HUDEP-2 (cell line): ENCODE results near the gene PLEKHO1.

Experiments
- DNase-seq, 76 experiments: peaks; one replicate each; lab custom pipeline; 2025; ENCODE audit not compliant: unreplicated experiment in 76 of 76; lab: John Stamatoyannopoulos, UW

The PLEKHO1 gene

DNA sequence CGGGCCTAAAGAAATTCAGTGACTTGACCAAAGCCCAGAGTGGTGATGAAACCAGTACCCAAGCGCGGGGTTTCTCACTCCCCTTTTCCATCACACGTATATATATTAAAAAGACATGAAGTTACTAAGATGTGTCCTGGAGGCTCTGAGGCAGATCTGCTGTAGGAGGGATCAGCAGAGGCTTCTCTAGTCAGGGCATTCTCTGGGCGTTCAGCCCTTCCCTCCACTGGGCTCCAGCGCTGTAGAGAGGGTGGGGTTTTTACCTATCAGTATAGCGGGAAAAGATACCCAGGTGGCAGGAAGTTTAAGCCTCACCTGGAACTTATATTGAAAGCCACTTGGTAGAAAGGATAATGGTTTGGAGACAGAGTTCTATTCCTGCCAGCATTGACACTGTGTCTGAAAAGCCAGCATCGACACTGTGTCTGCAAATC lies 862 bp upstream of the PLEKHO1 start:
- no peak for DNase-seq

GRCh38 chr1:150150133-150151021 lies 661 bp downstream of the PLEKHO1 start:
- DNase-seq = peak in 1 of 76 experiments; percentile 10

- DNase-seq = no peak
Measured at GRCh38 chr1:150151291-150152181, 1.8 kb downstream of the PLEKHO1 start.

DNA sequence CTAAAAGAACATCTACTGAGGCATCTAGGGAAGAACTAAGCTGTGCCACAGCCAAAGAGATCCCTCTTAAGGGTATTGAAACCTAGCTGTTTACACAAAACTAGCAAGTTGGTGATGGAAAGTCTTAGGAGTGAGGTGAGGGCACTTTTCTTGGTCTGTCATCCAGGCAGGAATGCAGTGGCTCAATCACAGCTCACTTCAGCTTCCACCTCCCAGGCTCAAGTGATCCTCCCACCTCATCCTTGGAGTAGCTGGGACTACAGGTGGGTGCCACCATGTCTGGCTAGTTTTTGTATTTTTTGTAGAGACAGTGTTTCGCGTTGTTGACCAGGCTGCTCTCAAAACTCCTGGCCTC lies 2.4 kb downstream of the PLEKHO1 start:
- DNase-seq = no peak

DNA sequence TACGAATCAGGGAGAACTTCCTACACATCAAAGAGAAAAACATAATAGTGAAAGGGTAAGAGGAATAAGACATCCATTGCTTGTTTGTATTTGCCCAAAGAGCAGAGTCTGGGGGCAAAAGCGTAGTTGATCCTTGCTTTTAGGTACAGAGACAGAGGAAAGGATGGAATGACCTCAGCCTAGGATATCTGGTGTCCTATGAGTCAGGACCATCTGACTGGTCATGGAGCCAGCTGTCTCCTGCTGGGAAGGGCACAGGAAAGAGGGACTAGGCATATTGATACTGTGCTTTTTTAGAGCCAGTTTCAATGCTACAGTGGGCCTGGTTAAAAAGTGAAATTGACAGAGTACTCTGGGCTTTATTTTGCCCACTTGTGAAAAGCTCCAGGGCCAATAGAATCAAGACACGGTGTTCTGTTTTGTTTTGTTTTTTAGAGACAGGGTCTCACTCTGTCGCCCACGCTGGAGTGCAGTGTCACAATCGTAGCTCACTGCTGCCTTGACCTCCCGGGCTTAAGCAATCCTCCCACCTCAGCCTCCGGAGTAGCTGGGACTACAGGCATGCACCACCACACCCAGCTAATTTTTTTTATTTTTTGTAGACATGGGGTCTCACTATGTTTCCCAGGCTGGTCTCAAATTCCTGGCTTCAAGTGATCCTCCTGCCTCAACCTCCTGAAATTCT lies 3.2 kb downstream of the PLEKHO1 start:
- DNase-seq = no peak

DNA sequence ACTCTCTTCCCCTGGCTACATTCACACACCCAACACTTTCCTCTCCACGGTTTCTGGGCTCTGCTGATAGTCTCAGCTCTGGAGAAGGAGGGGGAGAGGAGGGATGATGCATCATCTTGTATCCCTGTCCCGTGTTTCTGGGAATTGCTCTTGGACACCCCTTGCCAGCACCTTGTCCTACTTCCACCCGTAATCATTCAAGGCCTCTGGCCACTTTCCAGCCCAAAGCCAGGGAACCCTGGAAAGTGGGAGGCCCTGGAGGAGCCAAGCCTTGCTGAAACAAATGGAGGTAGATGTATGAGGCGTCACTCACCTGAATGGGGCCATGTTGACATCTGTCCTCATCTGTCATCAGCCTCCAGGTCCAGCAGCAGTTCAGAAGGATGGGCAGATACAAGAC lies 4.4 kb downstream of the PLEKHO1 start:
- DNase-seq = no peak

DNA sequence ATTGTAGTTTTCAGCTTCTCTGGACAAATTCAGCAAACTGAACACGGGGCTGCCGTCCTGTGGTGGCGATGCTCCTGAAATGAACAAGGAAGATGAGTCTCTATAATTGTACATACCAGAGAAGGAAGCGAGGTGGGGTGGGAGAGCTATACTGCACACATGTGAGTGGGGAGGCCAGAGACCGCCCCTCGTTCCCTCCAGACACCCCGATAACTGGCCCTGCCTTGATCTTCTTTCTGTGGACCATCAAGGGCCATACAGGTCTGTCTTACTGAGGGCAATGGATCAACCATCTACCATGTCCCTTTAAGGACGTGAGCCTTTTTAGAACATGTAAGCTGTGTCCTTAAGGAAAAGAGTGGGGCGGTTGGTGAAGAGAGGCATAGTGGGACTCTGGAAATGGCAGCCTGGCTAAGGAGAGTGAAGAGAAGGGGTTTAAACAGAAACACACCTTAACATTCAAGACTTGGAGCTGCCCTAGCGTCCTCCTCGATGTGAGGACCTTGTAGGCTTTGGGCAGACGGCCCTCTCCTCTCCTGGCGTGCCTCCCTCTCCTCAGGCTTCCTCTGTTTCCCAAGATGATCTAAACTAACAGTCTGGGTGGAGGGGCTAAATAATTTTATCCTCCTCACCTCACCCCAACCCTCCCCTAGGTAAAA lies 5.8 kb downstream of the PLEKHO1 start:
- no peak for DNase-seq

- no peak for DNase-seq
Measured at GRCh38 chr1:150156868-150157603, 7.3 kb downstream of the PLEKHO1 start.

GRCh38 chr1:150159550-150159949 lies 9.8 kb downstream of the PLEKHO1 start:
- no peak for DNase-seq

- no peak for DNase-seq
Measured at GRCh38 chr1:150160964-150161621, 11.4 kb downstream of the PLEKHO1 start.

DNA sequence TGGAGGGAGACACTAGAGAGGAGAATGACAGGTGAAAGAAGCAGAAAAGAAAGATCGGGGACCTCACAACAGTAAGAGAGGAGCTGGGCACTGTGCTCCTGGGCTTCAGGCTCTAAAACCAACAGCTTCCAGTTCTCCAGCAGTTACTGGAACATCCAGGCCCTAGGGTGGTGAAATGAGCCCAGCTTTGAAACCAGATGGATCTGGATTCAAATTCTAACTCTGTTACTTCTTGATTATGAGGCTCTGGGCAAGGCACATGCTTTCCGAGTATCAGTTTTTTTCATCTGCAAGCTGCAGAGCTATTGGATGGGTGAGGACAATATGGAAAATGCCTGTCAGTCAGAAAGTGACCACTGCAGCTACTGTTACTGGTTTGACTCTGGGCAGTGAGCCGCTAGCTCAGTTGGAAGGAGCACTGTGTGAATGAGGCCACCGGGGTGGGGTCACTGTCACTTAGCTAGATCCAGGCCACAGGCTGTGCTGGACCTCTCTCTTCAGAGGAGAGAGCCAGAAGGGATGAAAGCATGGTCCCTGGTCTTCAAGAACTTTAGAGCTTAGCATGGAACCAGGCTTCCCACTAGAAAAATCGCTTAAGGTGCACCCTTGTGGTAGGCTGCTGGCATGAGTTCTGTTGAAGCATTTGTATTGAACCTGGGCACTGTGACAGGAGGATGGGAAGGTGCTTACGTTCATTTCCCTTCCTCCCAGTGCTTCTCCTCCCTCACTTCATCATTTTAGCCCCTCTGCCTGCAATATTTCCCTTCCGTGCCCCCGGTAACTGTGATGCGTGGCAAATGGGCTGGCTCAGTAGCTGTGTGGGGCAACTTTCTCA lies 12.2 kb downstream of the PLEKHO1 start:
- peak in 1 of 76 experiments; percentile 1 for DNase-seq

GRCh38 chr1:150162582-150162861 lies 12.8 kb downstream of the PLEKHO1 start:
- no peak for DNase-seq

DNA sequence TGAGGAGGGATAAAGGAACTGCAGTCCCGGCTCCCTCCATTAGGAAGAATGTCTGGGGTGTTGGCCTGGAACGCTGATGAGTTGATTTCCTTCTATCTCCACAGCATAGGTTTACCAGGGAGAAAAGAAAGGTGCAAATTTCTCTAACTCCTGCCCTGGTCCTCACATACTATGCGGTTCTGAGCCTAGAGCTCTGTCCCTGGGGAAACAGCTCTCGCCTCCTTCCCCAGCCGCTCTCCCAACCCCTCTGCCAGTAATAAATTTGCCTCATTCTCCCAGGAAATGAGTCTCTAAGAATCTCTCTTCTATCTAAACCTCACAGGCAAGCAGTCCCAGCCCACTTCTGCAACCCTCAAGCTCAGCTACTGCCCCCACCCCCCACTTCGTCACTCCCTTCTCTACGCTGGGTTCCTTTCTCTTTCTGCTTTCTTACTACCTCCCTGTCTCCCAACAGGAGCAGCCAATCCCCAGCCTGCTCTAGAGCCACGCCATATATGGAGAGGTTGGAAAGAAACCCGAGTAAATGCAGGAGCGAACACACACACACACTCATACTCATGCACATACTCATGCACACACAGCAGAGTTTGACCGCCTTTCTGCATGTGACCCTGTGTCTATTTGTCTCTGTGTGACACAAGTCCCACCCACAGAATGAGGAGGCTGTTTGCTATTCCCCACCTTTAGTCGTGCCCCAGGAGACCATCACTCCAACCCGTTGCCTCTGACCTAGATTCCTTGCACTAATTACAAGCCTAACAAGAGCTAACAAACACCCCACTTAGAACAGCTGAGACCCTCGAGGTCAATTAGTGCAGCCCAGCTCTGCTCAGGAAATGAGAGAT lies 13.4 kb downstream of the PLEKHO1 start:
- no peak for DNase-seq

DNA sequence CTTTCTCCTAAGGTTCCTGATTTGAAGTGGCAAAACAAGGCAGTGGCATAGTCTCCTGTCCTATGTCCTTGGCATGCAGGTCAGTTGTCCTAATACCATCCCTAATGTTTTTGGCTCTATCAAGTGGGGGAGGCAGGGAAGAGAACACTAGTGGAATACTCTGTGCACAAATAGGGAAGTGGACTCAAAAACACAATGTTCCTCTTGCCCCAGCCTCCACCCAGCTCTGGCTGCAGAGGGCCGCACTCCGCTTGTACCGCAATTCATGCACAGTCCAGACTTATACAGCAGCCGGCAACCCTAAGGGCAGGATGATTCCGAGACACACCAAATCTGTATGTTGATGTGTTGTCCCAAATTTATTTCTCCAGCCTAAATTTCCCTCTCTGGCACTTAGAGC lies 14.5 kb downstream of the PLEKHO1 start:
- DNase-seq = no peak

GRCh38 chr1:150164779-150165178 lies 15.1 kb downstream of the PLEKHO1 start:
- DNase-seq = no peak

- DNase-seq = peak in 18 of 76 experiments; percentile 5 to 34 (median 15)
Measured at GRCh38 chr1:150165622-150166612, 16.2 kb downstream of the PLEKHO1 start.
